Stimulated activated CD8-positive, alpha-beta memory T cell treated with anti-CD3 and anti-CD28 coated beads, Interleukin-15, amount 100 ng/mL, for 48 hours (primary cell): ENCODE results near the gene TBL3.

Source experiments
- DNase-seq, 2 donors: peaks; one replicate each; pipeline ENCODE4 v3.0.0-alpha.2; 2020; ENCODE audit warnings: low read depth in 2 of 2

TBL3 gene

DNA sequence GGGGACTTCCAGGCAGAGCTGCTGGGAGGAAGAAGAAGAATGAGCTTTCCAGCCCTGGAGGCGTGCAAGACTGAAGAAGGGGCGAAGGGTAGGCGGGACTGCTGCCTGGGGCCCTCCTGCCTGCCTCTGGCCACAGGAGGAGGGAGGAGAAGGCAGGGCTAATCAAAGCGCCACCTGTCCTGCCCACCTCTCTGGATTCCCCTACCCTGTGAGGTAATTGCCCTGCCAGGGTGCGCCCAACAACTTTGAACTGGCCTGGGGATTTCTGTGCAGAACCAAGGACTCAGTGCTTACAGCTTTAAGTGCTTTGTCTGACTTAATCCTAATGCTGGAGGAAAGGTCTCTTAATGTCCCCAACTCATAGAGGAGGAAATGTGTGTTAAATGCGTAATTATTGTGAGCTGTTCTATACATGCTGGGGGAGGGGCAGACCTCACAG, 9.6 kb downstream of the TBL3 start, which contains the start of gene NOXO1:
NOXO1 (minus strand) TSS at position 72 of the 439 bp plus-strand sequence. CDS start 290 bp downstream, outside the sequence.
- no peak for DNase-seq

DNA sequence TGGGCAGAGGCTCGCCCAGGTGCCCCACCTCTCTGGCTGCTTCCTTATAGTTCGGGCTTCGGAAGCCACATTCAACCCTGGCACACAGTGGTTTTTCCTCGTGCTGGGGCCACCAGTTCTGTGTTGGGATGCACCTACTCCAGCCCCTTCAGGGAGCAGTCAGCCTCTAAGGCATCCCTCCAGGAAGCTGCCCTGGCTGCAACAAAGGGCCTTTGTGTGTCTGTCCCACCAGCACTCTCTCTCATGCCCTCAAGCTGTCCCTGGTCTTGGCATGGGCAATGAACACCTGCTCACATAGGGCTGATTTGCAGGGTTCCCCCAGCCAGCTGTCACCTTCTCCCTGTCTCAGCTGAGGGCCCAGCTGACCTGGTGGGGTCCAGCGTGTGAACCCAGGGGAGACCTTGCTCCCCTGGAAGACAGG, 10.2 kb downstream of the TBL3 start:
- DNase-seq = no peak

DNA sequence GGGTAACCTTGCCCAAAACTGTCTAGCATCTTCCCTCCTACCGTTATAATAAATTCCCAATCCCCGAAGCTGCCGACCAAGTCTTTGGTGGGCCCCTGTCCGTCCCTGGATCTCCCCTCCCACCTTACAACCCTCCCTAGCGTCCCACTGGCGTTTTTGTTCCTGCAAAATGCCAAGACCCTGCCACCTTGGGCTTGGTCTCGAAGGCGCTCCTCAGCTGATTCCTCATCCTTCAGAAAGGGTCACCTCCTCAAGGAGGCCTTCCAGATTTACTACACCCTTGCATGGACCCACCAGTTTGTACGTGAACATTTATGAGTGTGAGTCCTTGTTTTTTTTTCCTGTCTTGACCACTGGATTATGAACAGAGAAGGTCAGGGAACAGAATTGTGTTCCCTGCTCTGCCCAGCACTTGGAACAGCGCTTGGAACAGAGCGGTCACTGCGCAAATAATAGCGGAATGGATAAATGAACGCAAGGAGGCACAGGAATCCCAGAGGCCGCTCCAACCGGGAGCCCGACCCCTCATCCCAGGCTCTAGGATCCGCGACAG, 11.2 kb downstream of the TBL3 start:
- DNase-seq = no peak

DNA sequence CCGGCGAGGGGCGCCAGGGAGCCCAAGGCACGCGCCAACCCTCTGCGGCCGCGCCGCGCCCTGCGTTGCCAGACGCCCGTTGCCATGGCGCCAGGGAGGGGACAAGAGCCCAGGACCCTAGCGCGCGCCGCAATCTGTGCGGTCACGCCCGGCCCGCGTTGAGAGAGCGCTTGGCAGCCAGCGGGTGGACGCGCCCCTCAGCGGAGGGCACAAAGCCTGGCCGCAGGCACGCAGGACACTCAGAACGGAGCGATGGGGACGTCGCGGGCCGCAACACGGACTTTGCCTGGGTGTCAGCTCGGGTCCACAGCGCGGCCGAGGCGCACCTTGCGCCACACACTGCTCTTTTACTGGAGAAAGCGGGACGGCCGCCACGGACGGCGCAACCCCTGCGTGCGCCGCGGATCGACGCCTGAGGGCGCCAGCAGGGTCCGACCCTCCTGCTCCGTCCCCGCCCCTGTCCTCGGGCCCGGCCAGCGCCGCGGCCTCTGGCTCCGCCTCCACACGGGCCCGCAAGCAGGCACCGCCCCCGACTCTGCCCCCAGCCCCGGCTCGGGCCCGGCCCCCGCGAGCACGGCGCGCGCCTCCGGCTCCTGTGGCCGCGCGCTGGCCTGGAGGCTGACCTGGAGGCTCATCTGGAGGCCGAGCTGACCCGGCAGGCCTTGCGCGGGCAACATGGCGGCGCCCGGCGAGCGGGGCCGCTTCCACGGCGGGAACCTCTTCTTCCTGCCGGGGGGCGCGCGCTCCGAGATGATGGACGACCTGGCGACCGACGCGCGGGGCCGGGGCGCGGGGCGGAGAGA, 11.9 kb downstream of the TBL3 start, which contains the start of gene GFER:
GFER (plus strand) TSS at position 650 of the 803 bp plus-strand sequence; CDS start at position 676, 26 bp downstream.
- DNase-seq = peak; percentile 77 to 79

DNA sequence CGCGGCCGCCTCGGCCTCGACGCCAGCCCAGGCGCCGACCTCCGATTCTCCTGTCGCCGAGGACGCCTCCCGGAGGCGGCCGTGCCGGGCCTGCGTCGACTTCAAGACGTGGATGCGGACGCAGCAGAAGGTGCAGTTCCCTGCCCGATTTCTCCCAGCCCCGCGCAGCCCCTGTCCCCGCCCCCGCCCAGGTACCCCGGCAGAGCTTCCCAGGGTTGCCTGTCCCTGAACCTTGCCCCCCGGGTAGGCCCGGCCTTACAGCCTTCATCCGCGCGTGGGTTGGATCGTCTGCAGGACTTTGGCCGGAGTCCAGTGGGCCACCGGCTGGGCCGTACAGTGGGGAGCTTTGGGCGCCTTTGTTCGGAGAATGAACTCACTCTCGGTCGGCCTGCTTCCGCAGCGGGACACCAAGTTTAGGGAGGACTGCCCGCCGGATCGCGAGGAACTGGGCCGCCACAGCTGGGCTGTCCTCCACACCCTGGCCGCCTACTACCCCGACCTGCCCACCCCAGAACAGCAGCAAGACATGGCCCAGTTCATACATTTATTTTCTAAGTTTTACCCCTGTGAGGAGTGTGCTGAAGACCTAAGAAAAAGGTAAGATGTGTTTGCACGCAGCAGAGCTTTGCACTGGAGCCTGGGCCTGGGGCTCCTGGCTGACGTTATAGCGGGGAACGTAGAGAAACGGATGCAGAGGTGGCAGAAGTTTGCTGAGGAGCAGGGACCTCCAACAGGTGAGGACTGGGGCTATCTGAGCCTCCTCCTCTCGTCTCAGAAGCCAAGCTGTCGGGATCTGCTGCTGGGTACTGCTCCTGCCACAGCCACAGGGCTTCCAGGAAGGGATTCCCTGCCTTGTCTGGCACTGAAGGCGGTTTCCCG, 12.7 kb downstream of the TBL3 start:
- DNase-seq = no peak

DNA sequence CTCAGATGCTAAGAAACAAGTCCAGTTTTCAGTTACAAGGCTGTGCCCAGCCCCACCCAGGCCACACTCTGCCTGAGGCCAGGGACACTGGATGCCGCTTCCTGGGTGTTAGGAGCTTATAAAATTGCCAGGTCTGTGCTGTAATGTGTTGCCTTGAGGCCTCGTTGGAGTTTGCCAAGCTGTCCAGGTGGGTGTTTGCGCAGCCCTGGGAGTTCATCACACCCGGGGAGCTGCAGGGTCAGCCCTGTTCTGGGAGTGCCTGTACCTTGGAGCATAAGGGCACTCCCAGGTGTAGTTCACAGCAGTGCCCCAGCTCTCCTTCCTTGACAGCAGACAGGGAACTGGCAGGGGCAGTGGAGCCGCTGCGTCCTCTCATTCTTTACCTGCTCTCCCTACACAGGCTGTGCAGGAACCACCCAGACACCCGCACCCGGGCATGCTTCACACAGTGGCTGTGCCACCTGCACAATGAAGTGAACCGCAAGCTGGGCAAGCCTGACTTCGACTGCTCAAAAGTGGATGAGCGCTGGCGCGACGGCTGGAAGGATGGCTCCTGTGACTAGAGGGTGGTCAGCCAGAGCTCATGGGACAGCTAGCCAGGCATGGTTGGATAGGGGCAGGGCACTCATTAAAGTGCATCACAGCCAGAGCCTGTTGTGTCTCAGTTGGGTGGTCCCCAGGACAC, 13.8 kb downstream of the TBL3 start:
- DNase-seq = no peak

DNA sequence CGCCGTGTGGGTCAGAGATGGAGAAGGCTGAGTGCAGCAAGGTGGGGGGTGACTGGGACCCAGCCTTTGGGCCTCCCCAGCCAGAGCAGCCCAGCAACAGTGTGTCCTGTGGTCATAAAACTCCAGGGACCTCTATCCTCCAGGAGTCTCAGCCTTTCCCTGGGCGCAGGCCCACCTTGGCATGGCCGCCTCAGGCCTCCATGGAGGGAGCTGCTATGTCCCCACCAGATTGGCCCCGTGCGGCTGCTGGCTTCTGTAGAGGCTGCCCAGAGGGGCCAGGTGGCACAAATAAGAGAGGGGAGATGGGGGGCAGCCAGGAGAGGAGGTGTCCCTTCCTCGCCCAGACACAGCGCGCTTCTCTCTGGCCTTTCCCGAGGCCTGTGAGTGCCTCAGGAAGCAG, 15.3 kb downstream of the TBL3 start:
- no peak for DNase-seq

DNA sequence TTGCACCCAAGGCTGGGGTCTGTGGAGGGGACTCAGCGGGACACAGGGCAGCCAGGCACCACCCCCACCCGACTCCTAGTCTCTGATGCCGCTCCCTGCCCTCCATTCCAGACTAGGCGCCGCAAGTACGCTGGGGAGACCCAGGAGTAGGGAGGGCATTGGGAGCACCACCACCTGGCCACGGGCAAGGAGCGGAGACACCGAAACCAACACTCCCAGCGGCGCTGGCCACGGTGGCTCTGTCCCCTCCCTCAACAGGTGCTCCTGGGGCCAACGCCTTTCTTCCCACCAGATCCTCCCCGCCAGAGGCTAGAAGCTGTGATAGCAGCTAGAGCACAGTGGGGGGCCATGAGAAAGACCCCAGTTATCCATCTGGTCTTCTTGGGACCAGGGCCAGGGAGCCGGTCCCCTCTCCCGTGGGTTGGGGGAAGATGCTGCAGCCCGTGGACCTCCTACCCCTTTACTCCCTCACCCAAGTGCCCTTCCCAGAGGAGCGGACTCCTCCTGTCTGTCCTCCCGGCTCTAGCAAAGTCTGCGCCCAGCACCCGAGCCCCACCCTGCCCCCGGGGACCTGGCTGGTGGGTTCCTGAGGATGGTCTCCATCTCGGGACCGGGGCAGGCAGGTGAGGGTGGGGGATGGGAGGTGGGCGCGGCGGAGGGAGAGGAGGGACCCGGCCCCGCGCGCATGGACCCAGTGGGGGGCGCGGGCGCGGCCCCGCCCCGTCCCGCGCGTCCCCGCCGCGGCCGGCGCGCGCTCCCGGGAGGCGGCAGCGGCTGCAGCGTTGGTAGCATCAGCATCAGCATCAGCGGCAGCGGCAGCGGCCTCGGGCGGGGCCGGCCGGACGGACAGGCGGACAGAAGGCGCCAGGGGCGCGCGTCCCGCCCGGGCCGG, 17.6 kb downstream of the TBL3 start, which contains the start of gene SYNGR3:
SYNGR3 (plus strand) TSS at position 762 of the 892 bp plus-strand sequence. CDS start 133 bp downstream, outside the sequence.
- no peak for DNase-seq

DNA sequence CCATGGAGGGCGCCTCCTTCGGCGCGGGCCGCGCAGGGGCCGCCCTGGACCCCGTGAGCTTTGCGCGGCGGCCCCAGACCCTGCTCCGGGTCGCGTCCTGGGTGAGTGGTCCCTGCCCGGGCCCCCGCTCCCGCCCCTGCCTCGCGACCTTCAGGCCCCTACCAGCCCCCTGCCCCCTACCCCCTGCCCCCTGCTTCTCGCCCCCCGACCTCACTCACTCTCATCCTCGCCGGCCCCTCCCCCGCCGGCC, 18.2 kb downstream of the TBL3 start:
- no peak for DNase-seq

DNA sequence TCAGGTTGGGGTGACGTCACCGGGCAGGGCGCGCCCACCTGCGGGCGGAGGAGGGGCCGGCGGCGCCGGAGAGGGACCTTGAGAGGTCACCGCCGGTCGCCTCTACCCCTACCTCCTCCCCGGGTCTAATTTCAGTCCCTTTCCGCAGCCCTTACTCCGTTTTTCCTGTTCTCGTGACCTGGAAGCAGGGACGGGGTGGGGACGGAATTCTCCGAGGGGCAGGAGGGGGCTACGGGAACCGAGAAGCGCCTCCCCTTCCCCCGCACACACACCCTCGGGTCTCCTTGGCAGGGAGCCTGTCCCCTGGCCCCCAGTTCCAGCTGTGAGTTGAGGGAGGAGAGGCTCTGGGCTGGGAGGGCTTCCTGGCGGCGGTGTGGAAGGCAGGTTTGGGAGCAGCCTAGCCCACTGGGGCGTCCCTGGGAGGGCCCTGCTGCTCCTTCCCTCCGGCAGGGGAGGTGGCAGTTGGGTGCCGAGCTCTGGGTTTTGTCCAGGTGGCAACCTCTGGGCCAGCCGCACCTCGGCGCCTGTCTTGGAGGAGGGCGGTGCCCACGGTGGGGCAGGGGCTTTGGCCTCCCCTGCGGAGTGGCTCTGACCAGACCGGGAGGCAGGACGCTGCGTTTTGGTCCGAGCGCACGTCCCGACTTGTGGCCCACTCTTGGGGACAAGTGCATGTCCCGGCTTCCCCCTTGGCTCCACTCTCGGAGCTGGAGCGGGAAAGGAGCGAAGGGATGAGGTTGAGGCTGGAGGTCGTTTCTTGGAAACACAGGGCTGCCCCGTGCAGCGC, 18.7 kb downstream of the TBL3 start:
- peak in 1 of 2 donors; percentile 35 for DNase-seq

DNA sequence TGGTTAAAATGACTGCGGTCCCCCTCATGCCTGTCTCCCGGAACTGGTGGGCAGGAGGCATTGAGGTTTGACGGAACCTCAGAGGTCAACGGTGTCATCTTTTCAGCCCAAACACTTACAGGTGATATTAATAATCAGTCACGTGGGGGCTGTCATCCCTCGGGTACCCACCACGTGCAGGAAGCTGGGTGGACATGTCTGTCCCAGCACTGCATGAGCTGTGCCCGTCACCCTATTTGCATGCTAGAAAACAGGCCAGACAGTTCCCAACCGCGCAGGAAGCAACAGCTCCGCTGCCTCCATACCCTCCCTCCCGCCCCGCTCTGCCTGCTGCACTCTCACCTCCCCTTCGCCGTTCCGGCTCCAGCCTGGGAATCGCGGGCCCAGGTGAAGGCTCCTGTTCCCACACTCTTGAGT, 19.3 kb downstream of the TBL3 start:
- peak in 1 of 2 donors; percentile 37 for DNase-seq

DNA sequence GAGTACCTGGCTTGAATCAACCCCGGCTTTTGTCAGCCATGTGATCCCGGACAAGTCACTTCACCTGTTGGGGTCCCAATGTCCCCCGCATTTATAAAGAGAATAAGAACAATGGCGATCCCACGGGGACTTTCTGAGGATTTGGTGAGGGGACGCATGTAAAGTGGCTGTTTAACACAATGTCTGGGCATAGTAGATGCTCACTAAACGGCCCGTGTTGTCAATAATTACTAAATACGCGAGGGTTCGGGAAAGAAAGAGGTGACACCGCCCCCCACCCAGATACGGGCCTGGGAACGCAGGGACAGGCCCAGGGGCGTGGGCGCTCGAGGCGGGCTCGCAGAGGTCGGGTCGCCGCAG, 19.7 kb downstream of the TBL3 start:
- no peak for DNase-seq

DNA sequence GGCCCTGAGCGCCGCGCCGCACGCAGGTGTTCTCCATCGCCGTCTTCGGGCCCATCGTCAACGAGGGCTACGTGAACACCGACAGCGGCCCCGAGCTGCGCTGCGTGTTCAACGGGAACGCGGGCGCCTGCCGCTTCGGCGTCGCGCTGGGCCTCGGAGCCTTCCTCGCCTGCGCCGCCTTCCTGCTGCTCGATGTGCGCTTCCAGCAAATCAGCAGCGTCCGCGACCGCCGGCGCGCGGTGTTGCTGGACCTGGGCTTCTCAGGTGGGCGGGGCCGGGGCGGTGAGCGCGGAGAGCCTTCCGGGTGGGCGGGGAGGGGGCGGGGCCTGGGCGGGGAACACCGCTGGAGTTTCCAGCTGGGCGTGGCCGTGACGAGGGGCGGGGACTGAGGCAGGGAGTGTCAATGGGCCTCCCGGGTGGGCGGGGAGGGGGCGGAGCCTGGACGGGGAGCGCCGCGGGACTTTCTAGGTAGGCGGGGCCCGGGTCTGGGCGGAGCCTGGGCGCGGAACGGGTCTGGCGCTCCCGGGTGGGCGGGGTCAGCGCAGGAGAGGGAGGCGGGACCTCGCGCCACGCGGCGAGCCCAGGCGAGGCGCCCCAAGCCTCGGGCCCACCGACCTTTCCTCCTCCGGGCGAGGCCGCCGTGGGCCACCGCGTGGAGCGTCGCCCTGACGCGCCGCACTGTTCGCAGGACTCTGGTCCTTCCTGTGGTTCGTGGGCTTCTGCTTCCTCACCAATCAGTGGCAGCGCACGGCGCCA, 20.3 kb downstream of the TBL3 start:
- peak; percentile 93 to 94 for DNase-seq

DNA sequence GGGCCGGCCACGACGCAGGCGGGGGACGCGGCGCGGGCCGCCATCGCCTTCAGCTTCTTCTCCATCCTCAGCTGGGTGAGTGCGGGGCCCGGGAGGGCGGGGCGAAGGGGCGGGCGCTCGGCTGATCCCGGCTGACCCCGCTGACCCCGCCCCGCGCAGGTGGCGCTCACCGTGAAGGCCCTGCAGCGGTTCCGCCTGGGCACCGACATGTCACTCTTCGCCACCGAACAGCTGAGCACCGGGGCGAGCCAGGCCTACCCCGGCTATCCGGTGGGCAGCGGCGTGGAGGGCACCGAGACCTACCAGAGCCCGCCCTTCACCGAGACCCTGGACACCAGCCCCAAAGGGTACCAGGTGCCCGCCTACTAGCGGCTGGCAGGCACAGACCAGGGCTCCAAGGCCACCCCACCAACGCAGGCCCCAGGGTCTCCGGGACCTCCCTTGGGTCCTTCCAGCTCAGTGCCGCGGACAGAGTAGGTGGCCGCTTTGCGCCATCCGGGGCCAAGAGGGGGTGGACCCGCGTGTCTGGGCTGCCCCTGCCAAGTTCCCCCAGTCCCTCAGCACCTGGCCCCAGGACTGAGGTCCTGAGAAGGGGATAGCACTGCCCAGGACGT, 21.0 kb downstream of the TBL3 start:
- DNase-seq = no peak

DNA sequence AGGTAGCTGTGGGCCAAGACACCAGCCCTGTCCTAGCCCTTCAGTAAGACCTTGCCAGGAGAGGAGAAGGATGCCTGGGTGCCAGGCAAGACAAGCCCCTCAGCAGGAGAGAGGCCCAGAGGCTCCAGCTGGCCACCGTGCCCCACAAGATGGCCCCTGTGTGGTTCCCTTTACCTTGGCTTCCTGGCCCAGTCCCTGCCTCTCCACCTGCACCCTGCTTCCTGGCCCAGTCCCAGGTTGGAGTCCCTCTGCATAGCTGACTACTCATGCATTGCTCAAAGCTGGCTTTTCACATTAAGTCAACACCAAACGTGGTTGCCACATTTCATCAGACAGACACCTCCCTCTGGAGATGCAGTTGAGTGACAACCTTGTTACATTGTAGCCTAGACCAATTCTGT, 21.9 kb downstream of the TBL3 start:
- no peak for DNase-seq

DNA sequence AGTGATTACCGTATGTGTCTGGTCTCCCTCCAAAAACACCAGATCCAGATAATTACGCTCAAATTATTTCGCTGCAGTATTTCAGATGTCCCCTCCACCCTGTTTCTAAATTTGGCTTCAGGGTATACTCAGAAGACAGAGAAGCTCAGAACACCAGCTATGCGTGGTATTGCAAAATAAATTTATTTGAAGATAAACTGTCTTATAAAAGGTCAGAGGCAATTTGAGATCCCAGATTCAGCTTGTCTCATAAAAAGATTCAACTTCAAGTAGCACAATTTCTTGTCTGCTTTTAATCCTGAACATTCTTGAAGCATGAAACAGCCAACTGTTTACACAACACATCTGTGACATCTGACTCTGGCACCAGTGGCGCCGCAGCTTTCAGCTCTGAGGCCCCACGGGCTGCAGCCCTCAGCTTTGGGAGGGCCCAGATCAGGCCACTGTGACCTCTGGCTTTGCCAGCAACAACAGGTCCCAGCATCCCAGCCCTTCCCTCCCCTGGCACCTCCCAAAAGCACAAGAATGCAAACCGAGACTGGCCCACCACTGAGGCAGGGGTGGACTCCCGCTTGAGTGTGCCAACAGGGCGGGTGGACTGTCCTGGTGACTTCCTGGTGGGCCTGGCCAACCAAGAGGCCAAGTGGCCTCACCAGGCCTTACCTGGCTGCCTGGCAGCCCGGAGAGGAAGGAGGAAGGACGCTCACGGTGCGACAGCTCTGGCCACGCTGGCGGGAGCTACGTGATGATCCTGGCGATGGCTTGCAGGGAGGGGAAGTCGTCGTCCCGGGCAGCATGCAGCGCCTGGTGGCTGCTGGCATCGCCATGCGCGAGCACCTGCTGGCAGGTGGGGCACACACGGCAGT, 25.9 kb downstream of the TBL3 start:
- DNase-seq = no peak

DNA sequence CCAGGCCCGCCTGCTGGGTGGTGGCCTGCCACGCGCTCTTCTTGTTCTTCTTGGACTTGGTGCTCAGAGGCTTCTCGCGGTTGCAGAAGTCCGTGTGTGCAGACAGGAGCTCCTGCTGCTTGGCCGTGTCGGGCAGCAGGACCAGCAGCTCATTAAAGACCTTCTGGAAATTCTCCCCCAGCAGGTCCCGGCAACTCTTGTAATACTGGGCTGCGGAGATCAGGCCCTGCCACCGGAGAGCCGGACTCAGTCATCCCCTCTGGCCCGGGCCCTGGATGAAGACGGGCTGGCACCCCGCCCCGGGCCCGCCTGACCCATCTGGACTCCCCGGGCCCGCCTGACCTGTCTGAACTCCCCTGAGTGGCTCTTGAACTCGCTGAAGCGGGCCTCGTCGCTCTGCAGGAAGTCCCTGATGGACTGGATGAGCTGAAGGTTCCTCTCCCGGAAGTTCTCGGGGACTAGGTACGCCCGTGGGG, 26.5 kb downstream of the TBL3 start:
- no peak for DNase-seq
